WTC11 (cell line): Measurements from ENCODE around the gene KLF7. TPM values are rescaled to one million over a fixed set of nuclear protein-coding genes. Genes with fewer than 3 reads are reported as not detected.

Experiments used
- ATAC-seq: fragments of 200-7000 bp; cut with Tn5 transposase; 2 replicates; pipeline ENCODE4 v1.10.0; 2021; ENCODE audit warnings: mild to moderate bottlenecking, moderate library complexity
- CTCF ChIA-PET: fragments of 300-600 bp; sonication (Branson Sonifier 250); formaldehyde crosslinking; loops from one replicate; lab custom pipeline; 2021; ENCODE audit warnings: antibody characterized with exemption; lab: Charles Lee
- POLR2A ChIA-PET: fragments of 350-600 bp; sonication (Branson Sonifier 250); formaldehyde crosslinking; loops from one replicate; lab custom pipeline; 2021; ENCODE audit warnings: antibody characterized with exemption; lab: Charles Lee
- DNase-seq: peaks from one replicate; pipeline ENCODE4 v3.0.0; 2021; ENCODE audit warnings: low spot score
- H3K27ac Mint-ChIP-seq: 2 replicates; pipeline ENCODE4 v1.8.0; 2021; ENCODE audit warnings: mixed read lengths
- H3K27me3 Mint-ChIP-seq: 2 replicates; pipeline ENCODE4 v1.8.0; 2021; ENCODE audit warnings: low read depth, mild to moderate bottlenecking, moderate library complexity, mixed read lengths
- H3K36me3 Mint-ChIP-seq: 2 replicates; pipeline ENCODE4 v1.8.0; 2021; ENCODE audit warnings: mixed read lengths
- H3K4me1 Mint-ChIP-seq: 2 replicates; pipeline ENCODE4 v1.8.0; 2022; ENCODE audit warnings: mixed read lengths
- H3K4me3 Mint-ChIP-seq: 2 replicates; pipeline ENCODE4 v1.8.0; 2021; ENCODE audit warnings: mild to moderate bottlenecking, moderate library complexity, mixed read lengths
- H3K9me3 Mint-ChIP-seq: 2 replicates; pipeline ENCODE4 v1.8.0; 2021; ENCODE audit warnings: mixed read lengths
- AR ChIP-seq: fragments of 250-450 bp; sonication (Bioruptor Pico); IDR thresholded peaks from 2 replicates; pipeline ENCODE4 v1.9.0; 2021; ENCODE audit warnings: mild to moderate bottlenecking
- ATF2 ChIP-seq: sonication (generic); formaldehyde crosslinking; IDR thresholded peaks from 2 replicates; pipeline ENCODE4 v1.8.1; 2022; ENCODE audit warnings: low read depth, missing genetic modification reagents, borderline replicate concordance
- ESRRA ChIP-seq: sonication (generic); formaldehyde crosslinking; IDR thresholded peaks from 2 replicates; pipeline ENCODE4 v1.8.1; 2022; ENCODE audit warnings: mild to moderate bottlenecking, missing genetic modification reagents, borderline replicate concordance
- ETV6 ChIP-seq: sonication (generic); formaldehyde crosslinking; IDR thresholded peaks from 2 replicates; pipeline ENCODE4 v1.8.1; 2022; ENCODE audit warnings: mild to moderate bottlenecking, missing genetic modification reagents
- FOXK1 ChIP-seq: sonication (generic); formaldehyde crosslinking; IDR thresholded peaks from 2 replicates; pipeline ENCODE4 v1.8.0; 2022; ENCODE audit warnings: mild to moderate bottlenecking, moderate library complexity, missing genetic modification reagents
- IRF2 ChIP-seq: sonication (generic); formaldehyde crosslinking; IDR thresholded peaks from 2 replicates; pipeline ENCODE4 v1.8.0; 2022; ENCODE audit warnings: low read depth, missing genetic modification reagents, borderline replicate concordance
- KAT7 ChIP-seq: sonication (generic); formaldehyde crosslinking; IDR thresholded peaks from 2 replicates; pipeline ENCODE4 v1.8.1; 2023; ENCODE audit warnings: missing genetic modification reagents, mild to moderate bottlenecking, borderline replicate concordance
- MLX ChIP-seq: sonication (generic); formaldehyde crosslinking; IDR thresholded peaks from 2 replicates; pipeline ENCODE4 v1.8.1; 2023; ENCODE audit warnings: mild to moderate bottlenecking, missing genetic modification reagents, moderate library complexity
- MYBL2 ChIP-seq: sonication (generic); formaldehyde crosslinking; IDR thresholded peaks from 2 replicates; pipeline ENCODE4 v1.8.1; 2023; ENCODE audit warnings: mild to moderate bottlenecking, moderate library complexity, missing genetic modification reagents
- NFATC4 ChIP-seq: fragments of 250-450 bp; sonication (Bioruptor Pico); IDR thresholded peaks from 2 replicates; pipeline ENCODE4 v1.9.0; 2021; ENCODE audit warnings: mild to moderate bottlenecking
- NFYB ChIP-seq: sonication (generic); formaldehyde crosslinking; conservative IDR thresholded peaks from 2 replicates; pipeline ENCODE4 v1.8.0; 2022; ENCODE audit warnings: low read depth, missing genetic modification reagents
- OVOL2 ChIP-seq: fragments of 250-450 bp; sonication (Bioruptor Pico); IDR thresholded peaks from 2 replicates; pipeline ENCODE4 v1.9.0; 2021; ENCODE audit warnings: mild to moderate bottlenecking, borderline replicate concordance
- SMAD4 ChIP-seq: sonication (generic); formaldehyde crosslinking; IDR thresholded peaks from 2 replicates; pipeline ENCODE4 v1.8.0; 2022; ENCODE audit warnings: mild to moderate bottlenecking, missing genetic modification reagents
- SOX15 ChIP-seq: fragments of 250-450 bp; sonication (Bioruptor Pico); IDR thresholded peaks from 2 replicates; pipeline ENCODE4 v1.9.0; 2021; ENCODE audit warnings: mild to moderate bottlenecking
- TCF7 ChIP-seq: sonication (generic); formaldehyde crosslinking; IDR thresholded peaks from 2 replicates; pipeline ENCODE4 v1.8.0; 2022; ENCODE audit warnings: mild to moderate bottlenecking, low read depth, missing genetic modification reagents, moderate library complexity
- USF2 ChIP-seq: sonication (generic); formaldehyde crosslinking; IDR thresholded peaks from 2 replicates; pipeline ENCODE4 v1.8.1; 2023; ENCODE audit warnings: mild to moderate bottlenecking, missing genetic modification reagents, moderate library complexity
- ZNF317 ChIP-seq: sonication (generic); formaldehyde crosslinking; IDR thresholded peaks from 2 replicates; pipeline ENCODE4 v1.8.1; 2023; ENCODE audit warnings: low read depth, mild to moderate bottlenecking, moderate library complexity, missing genetic modification reagents, borderline replicate concordance
- ZNF423 ChIP-seq: fragments of 250-450 bp; sonication (Bioruptor Pico); IDR thresholded peaks from 2 replicates; pipeline ENCODE4 v2.1.2; 2022; ENCODE audit warnings: mild to moderate bottlenecking, moderate library complexity
- total RNA-seq: library from RNA; stranded (reverse); gene quantifications from 3 replicates; pipeline ENCODE4 v1.2.3, GENCODE V29; 2021
- TF ChIP-seq, protein P1 (sequence below): sonication (generic); formaldehyde crosslinking; IDR thresholded peaks from 2 replicates; pipeline ENCODE4 v1.8.1; 2023; ENCODE audit warnings: mild to moderate bottlenecking, missing genetic modification reagents
- TF ChIP-seq, protein P2 (sequence below): sonication (generic); formaldehyde crosslinking; IDR thresholded peaks from 2 replicates; pipeline ENCODE4 v1.8.1; 2022; ENCODE audit warnings: missing genetic modification reagents, borderline replicate concordance
- TF ChIP-seq, protein P3 (sequence below): sonication (generic); formaldehyde crosslinking; IDR thresholded peaks from 2 replicates; pipeline ENCODE4 v1.8.0; 2022; ENCODE audit warnings: mild to moderate bottlenecking, missing genetic modification reagents

The KLF7 gene
- total RNA-seq, 1 experiment from 2014 or later: 25.4 TPM

GRCh38 chr2:207166349-207167098, 776 bp upstream of the KLF7 start (continued):
- TF ChIP-seq ATF2 (CRISPR knock-in tag): no peak
- 0 out of 2 replicates have a peak, but pooled peaks have one; percentile 37 for TF ChIP-seq MYBL2 (CRISPR knock-in tag)
- TF ChIP-seq, protein P1, sequence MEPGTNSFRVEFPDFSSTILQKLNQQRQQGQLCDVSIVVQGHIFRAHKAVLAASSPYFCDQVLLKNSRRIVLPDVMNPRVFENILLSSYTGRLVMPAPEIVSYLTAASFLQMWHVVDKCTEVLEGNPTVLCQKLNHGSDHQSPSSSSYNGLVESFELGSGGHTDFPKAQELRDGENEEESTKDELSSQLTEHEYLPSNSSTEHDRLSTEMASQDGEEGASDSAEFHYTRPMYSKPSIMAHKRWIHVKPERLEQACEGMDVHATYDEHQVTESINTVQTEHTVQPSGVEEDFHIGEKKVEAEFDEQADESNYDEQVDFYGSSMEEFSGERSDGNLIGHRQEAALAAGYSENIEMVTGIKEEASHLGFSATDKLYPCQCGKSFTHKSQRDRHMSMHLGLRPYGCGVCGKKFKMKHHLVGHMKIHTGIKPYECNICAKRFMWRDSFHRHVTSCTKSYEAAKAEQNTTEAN (CRISPR knock-in tag): 0 out of 2 replicates have a peak, but pooled peaks have one; percentile 73
- no peak for TF ChIP-seq MLX (CRISPR knock-in tag)
- TF ChIP-seq SMAD4 (CRISPR knock-in tag): no peak
- TF ChIP-seq, protein P2, sequence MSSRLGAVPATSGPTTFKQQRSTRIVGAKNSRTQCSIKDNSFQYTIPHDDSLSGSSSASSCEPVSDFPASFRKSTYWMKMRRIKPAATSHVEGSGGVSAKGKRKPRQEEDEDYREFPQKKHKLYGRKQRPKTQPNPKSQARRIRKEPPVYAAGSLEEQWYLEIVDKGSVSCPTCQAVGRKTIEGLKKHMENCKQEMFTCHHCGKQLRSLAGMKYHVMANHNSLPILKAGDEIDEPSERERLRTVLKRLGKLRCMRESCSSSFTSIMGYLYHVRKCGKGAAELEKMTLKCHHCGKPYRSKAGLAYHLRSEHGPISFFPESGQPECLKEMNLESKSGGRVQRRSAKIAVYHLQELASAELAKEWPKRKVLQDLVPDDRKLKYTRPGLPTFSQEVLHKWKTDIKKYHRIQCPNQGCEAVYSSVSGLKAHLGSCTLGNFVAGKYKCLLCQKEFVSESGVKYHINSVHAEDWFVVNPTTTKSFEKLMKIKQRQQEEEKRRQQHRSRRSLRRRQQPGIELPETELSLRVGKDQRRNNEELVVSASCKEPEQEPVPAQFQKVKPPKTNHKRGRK: no peak
- no peak for TF ChIP-seq SOX15 (CRISPR knock-in tag)
- TF ChIP-seq USF2 (CRISPR knock-in tag): no peak
- peak; percentile 79; the same call in 1 of the 2 replicates for TF ChIP-seq NFATC4
- TF ChIP-seq OVOL2: no peak
- TF ChIP-seq, protein P3, sequence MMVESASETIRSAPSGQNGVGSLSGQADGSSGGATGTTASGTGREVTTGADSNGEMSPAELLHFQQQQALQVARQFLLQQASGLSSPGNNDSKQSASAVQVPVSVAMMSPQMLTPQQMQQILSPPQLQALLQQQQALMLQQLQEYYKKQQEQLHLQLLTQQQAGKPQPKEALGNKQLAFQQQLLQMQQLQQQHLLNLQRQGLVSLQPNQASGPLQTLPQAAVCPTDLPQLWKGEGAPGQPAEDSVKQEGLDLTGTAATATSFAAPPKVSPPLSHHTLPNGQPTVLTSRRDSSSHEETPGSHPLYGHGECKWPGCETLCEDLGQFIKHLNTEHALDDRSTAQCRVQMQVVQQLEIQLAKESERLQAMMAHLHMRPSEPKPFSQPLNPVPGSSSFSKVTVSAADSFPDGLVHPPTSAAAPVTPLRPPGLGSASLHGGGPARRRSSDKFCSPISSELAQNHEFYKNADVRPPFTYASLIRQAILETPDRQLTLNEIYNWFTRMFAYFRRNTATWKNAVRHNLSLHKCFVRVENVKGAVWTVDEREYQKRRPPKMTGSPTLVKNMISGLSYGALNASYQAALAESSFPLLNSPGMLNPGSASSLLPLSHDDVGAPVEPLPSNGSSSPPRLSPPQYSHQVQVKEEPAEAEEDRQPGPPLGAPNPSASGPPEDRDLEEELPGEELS (CRISPR knock-in tag): no peak
- peak; percentile 53; the same call in 1 of the 2 replicates for TF ChIP-seq ZNF317 (CRISPR knock-in tag)
- TF ChIP-seq KAT7 (CRISPR knock-in tag): peak; percentile 84; the same call in 1 of the 2 replicates
- TF ChIP-seq ESRRA: 0 out of 2 replicates have a peak, but pooled peaks have one; percentile 23

DNA sequence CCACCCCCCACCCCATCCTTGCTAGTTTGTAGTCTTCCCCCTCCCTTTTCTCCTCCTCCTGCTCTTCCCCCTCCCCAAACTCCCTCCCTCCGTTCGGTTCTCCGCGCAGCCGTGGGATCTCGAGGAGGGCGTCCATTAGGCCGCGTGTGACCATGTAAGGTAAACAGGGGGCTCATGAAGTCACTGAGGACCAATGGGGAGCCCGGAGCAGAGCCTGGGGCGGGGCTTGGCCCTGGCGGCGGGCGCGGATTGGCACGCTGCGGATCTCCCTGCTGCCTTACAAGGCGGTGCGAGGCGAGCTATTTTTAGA, 246 bp upstream of the KLF7 start:
- TF ChIP-seq ETV6 (CRISPR knock-in tag): peak; percentile 6; the same call in 1 of the 2 replicates
- no peak for TF ChIP-seq AR
- no peak for TF ChIP-seq IRF2 (CRISPR knock-in tag)
- TF ChIP-seq OVOL2: no peak
- TF ChIP-seq SOX15 (CRISPR knock-in tag): no peak
- TF ChIP-seq FOXK1 (CRISPR knock-in tag): peak; percentile 81
- TF ChIP-seq NFYB (CRISPR knock-in tag): peak; percentile 80
- TF ChIP-seq NFATC4: no peak
- TF ChIP-seq ZNF423 (CRISPR knock-in tag): no peak
- TF ChIP-seq TCF7 (CRISPR knock-in tag): no peak
- TF ChIP-seq ZNF317 (CRISPR knock-in tag): no peak
- TF ChIP-seq KAT7 (CRISPR knock-in tag): no peak
- DNase-seq (peak; percentile 99), ATAC-seq (peak; percentile 92)
- POLR2A ChIA-PET: interaction anchor here (0.5 to 2.4 kb wide), 28 partner anchors 9 to 782 kb away, joined by 3 to 17 read pairs (median 4); partner anchors contain the start of gene CREB1
- Mint-ChIP-seq H3K4me1 (peaks cover 58% of the 10 kb centered on the region), H3K4me3 (peak overlapping the region; percentile 97), H3K36me3 (no peaks in the 10 kb centered on the region; the same call in 1 of the 2 replicates), H3K27ac (no peak overlapping the region), H3K9me3 (no peaks in the 10 kb centered on the region), H3K27me3 (peaks cover 2% of the 10 kb centered on the region)
- CTCF ChIA-PET: interaction anchor here (0.5 to 2.8 kb wide), 8 partner anchors 9 to 365 kb away, joined by 3 to 18 read pairs (median 4); no protein-coding TSS in a partner anchor
